Right renal cortex interstitium (tissue), 3 donors: ENCODE results near the gene PBXIP1. TPM values are rescaled to one million over a fixed set of nuclear protein-coding genes. Genes with fewer than 3 reads are reported as not detected.
A peak's percentile ranks its signal among the peaks of the same experiment; 100 is the strongest.
"Not testable (repeated sequence)": the region's sequence is repeated elsewhere in the genome, so short reads cannot be mapped to it uniquely, and the experiment has no call there.

ENCODE experiments used
- DNase-seq, 3 donors: peaks; one replicate each; pipeline ENCODE4 v3.0.0-alpha.2; 2013; ENCODE audit warnings: low read depth in 3 of 3, low spot score in 2 of 3
- polyA plus RNA-seq, 3 donors: library from polyadenylated mRNA; unstranded; fragments of 120-200 nt; gene quantifications; one replicate each; pipeline ENCODE4 v1.2.1, GENCODE V29; 2013; ENCODE audit not compliant: insufficient read length in 3 of 3

Gene PBXIP1
- polyA plus RNA-seq, 3 donors = 67.1 to 71.0 (median 67.8) TPM

GRCh38 chr1:154938604-154939399 is 17.1 kb downstream of the PBXIP1 start:
- no peak for DNase-seq

- no peak for DNase-seq
Measured at GRCh38 chr1:154937988-154938386, 17.9 kb downstream of the PBXIP1 start.

DNA sequence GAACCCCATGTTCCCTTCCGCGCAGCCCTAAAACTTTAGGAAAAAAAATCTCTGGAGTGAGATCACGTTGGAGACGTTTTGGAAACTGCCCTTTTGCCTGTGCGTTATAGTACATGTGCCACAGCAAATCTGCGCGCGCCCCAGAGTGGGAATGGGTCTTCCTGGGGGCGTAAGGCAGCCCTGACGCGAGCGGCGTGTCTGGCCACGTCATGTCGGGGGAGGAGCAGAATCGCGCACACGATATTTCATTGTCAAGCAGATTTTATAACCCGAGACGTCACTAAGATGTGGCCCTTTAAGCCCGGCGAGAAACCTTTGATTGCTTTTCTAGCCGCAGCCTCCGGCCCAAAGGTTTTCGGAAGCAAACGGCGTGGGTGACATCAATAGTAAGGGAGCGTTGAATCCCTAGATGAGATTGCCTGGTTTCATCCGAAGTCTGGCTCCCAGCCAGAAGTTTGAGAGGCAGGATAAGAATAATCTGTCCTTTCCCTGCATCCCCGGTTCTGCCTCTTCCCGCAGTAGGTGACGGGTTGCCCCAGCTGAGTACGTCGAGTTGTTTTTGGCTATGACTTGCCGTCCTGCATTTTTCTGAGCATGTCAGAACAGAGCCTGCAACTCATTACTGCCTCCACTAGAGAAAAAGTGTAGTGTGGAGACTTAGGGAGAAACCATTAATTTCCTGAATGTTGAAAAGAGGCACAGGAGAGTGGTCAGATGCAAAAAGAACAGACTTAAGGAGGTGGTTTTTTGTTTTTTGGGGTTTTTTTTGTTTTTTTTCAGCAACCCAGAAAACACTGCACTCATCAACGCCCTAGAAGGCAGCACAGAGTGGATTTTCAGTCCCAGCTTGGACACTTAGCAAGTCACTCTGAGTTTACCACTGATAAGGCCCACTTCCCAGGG is 18.6 kb downstream of the PBXIP1 start:
- peak; percentile 90 to 98 (median 95) for DNase-seq

DNA sequence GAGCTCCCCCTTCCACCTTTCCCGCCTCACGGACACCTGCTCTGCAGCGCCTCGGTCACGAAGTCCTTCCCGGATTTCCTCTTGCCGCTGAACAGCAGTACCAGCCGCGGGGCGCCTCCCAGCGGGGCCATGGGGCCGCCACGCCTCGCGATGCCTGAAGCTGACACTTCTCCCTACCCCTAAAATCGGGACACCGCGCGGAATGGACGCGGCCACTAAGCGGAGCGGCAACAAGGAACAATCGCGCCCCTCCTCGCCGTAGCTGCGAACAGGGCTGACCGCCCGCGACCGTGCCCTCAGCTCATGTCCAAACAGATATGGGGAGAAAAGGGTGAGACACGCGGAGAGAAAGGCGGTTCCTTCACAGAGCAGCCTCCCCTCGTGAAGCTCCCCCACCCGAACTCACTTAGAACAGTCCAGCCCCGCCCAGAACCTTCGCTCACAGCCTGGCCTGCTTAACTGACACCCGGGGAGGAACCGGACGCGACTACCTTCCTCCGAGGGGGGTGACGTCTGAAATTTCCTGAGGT is 19.3 kb downstream of the PBXIP1 start, which contains the start of gene PMVK:
Gene PMVK (minus strand): TSS at position 165 of the 530 bp plus-strand sequence. CDS start 34 bp downstream, at position 131.
- DNase-seq = peak; percentile 95 to 99 (median 98)

DNA sequence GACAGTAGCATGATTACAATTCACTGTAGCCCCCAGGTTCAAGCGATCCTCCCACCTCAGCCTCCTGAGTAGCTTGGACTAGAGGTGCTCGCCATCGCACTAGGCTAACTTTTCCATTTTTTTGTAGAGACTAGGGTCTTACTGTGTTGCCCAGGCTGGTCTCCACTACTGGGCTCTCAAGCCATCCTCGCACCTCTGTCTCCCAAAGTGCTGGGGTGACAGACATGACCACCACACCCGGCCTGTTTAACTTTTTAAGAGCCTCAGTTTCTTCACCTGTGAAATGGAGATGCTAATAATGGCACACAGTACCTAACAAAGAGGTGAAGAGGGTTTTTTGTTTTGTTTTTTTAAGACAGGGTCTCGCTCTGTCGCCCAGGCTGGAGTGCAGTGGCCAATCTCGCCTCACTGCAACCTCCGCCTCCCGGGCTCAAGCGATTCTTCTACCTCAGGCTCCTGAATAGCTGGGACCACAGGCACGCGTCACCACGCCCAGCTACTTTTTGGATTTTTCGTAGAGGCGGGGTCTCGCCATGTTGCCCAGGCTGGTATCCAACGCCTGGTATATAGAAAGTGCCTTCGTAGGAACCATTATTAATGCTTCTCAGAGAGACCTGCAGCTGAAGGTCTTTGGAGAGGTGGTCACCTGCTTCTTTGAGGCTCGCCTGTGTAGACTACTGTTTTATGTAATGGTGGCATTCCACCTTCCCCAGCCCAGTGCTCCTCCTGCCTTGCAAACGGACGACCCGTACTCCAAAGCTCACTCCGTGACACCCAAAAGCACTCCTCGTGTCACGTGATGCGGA is 19.9 kb downstream of the PBXIP1 start:
- no peak for DNase-seq

GRCh38 chr1:154934358-154934948 is 21.4 kb downstream of the PBXIP1 start:
- DNase-seq = no peak

DNA sequence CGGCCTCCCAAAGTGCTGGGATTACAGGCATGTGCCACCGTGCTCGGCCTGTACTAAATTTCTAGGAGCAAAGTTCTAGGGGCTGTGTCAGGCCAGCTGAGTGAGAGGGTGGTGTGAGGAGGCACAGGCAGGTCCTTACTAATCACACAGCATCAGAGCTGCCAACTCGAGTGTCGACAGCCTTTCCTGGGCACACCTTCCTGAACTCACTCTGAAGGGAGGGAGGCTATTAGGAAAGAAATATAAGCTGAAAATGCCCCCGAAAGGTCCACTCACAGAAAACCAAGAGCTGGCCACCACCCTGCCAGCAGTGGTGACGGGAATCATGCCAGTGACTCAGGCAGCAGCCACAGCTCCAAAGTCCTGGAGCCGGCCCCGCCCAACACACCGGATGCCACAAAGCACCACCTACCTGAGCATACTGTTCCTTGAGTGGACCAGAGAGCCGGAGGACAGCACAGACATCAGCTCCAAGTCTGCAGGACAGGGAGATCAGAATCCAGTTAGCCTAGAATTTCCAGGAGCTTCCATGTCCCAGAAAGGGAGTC is 23.9 kb downstream of the PBXIP1 start:
- no peak for DNase-seq

- no peak for DNase-seq
Measured at GRCh38 chr1:154926201-154926600, 29.7 kb downstream of the PBXIP1 start.

DNA sequence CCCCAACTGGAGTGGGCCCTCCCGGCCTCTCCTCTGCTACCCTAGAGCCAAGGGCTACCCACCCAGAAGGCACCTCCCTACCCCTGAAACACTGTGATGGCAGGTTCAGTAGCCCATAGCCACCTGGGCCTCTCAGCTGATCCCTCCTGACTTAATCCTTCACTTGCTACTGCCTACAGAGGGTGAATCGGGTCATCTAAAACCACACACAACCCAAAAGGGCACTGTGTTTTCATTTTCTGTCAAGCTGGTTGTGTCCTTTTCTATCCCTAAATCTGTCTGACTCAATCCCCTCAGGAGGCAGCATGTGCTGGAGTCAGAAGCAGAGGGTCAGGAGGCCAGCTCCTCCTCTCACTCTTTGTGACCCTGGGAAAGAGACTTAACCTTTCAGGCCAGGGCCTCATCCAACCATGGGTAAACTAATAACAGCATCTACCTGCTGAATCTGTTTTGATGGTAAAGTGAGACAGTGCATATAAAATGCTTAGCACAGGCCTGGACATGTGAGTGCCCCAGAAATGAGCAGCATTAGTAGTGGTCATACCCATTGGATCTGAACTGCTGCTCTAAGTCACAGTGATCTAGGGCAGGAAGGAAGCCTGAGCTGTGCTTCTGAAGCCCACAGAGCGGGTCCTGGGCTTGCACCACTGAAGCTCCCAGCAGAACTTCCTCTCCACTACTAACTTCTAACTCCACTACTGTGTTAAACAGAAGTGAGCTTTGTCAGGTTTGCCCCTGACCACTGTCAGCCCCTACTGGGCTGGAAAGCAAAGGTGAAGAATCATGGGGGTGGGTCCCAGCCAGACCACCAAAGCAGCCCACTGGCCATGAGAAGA is 30.3 kb downstream of the PBXIP1 start:
- DNase-seq = no peak

DNA sequence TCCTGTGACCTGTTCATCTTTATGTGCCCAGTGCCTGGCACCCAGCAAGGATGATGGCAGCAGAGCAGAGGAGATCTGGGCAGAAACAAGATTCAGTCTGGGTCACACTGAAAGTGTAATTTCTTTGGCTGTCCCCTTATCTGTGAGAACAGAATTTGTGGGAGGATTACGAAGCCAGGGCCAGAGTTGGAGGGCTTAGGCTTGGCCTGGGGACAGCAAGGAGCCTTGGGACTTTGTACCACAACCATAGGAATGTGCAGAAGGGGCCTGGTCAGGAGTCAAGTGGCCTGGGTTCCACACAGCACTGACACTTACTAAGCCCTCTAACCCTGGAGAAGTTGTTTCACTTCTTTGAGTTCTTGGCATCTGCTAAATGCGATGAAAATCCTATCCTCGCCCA is 32.2 kb downstream of the PBXIP1 start:
- DNase-seq = no peak

DNA sequence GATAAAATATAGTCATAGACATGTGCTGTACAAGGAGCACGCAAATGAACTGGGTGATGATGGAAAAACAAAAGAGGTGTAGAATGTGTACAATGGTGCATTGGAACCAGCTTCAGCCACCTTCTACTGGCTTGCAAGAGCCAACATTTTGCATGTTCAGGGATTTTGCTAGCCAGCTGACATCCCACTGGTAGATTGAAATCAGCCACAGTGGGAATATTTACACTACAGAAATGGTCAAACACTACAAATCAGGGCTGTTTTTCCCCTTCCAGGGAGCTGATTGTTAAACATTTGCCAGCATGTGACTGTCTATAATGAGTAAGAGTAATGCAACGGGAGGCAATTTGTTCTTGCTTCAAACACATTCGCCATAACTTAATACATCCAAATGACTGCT is 42.6 kb downstream of the PBXIP1 start:
- DNase-seq = no peak

GRCh38 chr1:154912755-154913154 is 43.1 kb downstream of the PBXIP1 start:
- no peak for DNase-seq

DNA sequence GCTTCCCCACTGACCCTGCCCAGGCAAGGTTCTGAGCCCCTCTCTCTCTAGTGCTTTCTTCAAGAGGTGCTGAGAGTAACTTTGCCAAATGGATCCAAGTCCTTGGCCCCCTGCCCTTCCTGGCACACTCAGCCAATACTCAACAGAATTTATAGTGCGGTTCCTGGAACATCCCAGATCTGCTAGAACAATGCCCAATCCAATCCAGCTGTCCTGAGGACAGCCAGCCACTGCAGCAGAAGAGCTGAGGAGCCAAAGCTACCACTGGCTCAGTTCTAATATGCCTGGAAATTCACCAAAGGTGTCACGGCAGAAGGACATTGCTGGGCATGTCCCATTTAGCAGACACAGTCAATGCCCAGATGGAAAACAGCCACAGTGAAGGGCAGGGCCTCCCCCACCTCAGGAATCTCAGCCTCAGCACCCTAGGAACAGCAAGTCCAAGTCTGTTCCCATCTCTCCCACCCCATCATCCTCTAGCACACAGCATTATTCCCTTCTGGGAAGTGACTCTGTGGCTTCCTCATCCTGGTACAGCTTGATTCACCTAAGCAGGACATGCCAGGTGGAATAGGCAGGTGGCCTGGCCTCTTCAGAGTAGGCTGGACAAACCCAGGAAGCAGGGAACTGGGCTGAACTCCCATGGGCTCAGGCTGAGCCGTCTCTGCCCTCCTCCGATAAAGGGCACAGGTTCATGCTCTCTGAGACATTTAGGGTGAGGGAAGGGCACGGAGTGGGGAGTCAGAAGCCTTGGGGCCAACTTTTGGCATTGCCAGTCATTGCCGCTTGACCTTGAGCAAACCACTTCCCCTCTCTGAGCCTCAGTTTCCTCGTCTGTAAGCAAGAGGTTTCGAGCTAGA is 44.0 kb downstream of the PBXIP1 start:
- DNase-seq = no peak

DNA sequence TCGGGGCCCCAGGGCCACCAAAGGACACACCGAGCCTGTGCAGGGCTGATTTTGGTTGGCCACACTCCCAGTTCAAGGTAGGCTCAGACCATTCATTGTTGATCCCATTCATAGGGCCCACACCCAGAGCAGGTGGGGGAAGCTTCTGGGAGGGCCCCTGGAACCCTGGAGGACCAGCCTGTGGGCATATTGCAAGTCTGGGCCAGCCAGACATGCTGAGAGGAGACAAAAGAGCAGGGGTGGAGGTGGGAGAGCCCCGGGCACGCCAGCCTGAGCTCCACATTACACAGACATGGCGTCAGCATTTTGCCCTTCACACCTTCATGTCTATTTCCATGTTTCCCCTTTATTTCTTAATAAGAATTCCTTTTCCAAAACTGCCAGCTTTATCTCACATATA is 45.0 kb downstream of the PBXIP1 start:
- DNase-seq = no peak

GRCh38 chr1:154908937-154909336 is 47.0 kb downstream of the PBXIP1 start:
- no peak for DNase-seq

- DNase-seq = not testable (repeated sequence)
Measured at GRCh38 chr1:154908129-154908528, 47.8 kb downstream of the PBXIP1 start.

GRCh38 chr1:154906621-154907081 is 49.2 kb downstream of the PBXIP1 start:
- no peak for DNase-seq
